Measurements from ENCODE around the gene KDM1A. TPM values are rescaled to one million over a fixed set of nuclear protein-coding genes. Genes with fewer than 3 reads are reported as not detected.

Gene KDM1A
- total RNA-seq, 2 donors from 2014 or later, result 36.6 to 63.6 TPM

GRCh38 chr1:23023174-23023845 is 4.0 kb downstream of the KDM1A start:
- peaks cover 0 to 3% (median 0%) of the 10 kb centered on the region in 3 donors for H3K9me3 ChIP-seq
- intact Hi-C loops (cut with DNase I), result no loop called here
- no peaks in the 10 kb centered on the region for H3K27me3 ChIP-seq
- no peak overlapping the region for H3K27ac ChIP-seq
- H3K4me1 ChIP-seq, result peaks cover 19% of the 10 kb centered on the region
- H3K4me3 ChIP-seq, result no peak overlapping the region
- no peak for TF ChIP-seq POLR2A (IDR thresholded peaks at IDR 0.05)
- TF ChIP-seq CTCF (IDR thresholded peaks at IDR 0.05), result no peak
- DNase-seq (no peak), ATAC-seq (no peak)
- WGBS, 2 donors, result 92 to 98% methylated on average over 5 of the region's 5 CpGs
- no peaks in the 10 kb centered on the region for H3K36me3 ChIP-seq (replicated peaks in 1 of 2; ENCODE audit: insufficient read depth in 1 of 2, low read depth in 2 of 2)

- no peak for TF ChIP-seq CTCF (IDR thresholded peaks at IDR 0.05)
- no peak for TF ChIP-seq POLR2A (IDR thresholded peaks at IDR 0.05)
- peaks cover 15% of the 10 kb centered on the region for H3K4me1 ChIP-seq
- no peak overlapping the region for H3K27ac ChIP-seq
- no peaks in the 10 kb centered on the region for H3K9me3 ChIP-seq
- WGBS, 2 donors, result 90 to 94% methylated on average over 2 of the region's 2 CpGs
- no peaks in the 10 kb centered on the region for H3K36me3 ChIP-seq (replicated peaks in 1 of 2; ENCODE audit: insufficient read depth in 1 of 2, low read depth in 2 of 2)
- H3K4me3 ChIP-seq, result no peak overlapping the region
- ATAC-seq (no peak), DNase-seq (no peak)
- intact Hi-C loops (cut with DNase I), result no loop called here
- no peaks in the 10 kb centered on the region for H3K27me3 ChIP-seq
These were observed 7.3 kb downstream of the KDM1A start for GRCh38 chr1:23026568-23026967.

GRCh38 chr1:23027352-23027907 is 8.2 kb downstream of the KDM1A start:
- 70 to 86% methylated on average over 4 of the region's 4 CpGs for WGBS, 2 donors
- intact Hi-C loops (cut with DNase I), result no loop called here
- DNase-seq (no peak), ATAC-seq (no peak)
- Histone ChIP-seq H3K4me3 (no peak overlapping the region), H3K36me3 (replicated peaks in 1 of 2; ENCODE audit: insufficient read depth in 1 of 2, low read depth in 2 of 2) (no peaks in the 10 kb centered on the region), H3K4me1 (peaks cover 14% of the 10 kb centered on the region), H3K9me3 (no peaks in the 10 kb centered on the region), H3K27me3 (no peaks in the 10 kb centered on the region), H3K27ac (no peak overlapping the region)
- no peak for TF ChIP-seq CTCF (IDR thresholded peaks at IDR 0.05)
- TF ChIP-seq POLR2A (IDR thresholded peaks at IDR 0.05), result no peak

GRCh38 chr1:23029337-23029736 is 10.1 kb downstream of the KDM1A start:
- intact Hi-C loops (cut with DNase I), result no loop called here
- DNase-seq (no peak), ATAC-seq (no peak)
- Histone ChIP-seq H3K4me3 (no peak overlapping the region), H3K9me3 (no peaks in the 10 kb centered on the region), H3K36me3 (replicated peaks in 1 of 2; ENCODE audit: insufficient read depth in 1 of 2, low read depth in 2 of 2) (no peaks in the 10 kb centered on the region), H3K27me3 (no peaks in the 10 kb centered on the region), H3K4me1 (peaks cover 14% of the 10 kb centered on the region), H3K27ac (no peak overlapping the region)
- TF ChIP-seq POLR2A (IDR thresholded peaks at IDR 0.05) (no peak), CTCF (IDR thresholded peaks at IDR 0.05) (no peak)
- 84 to 90% methylated on average over 4 of the region's 4 CpGs for WGBS, 2 donors
